T-cell (primary cell): ENCODE measurements around the gene ANKRD33B. TPM values are rescaled to one million over a fixed set of nuclear protein-coding genes. Genes with fewer than 3 reads are reported as not detected.

Source experiments
- ATAC-seq, 4 experiments: fragments of 200-7000 bp in 3 of 4; fragments of 150-1000 bp in 1 of 4; cut with Tn5 transposase; replicated peaks in 1 of 4; 1 replicate in 3 of 4; 2 replicates in 1 of 4; pipeline ENCODE4 v1.10.0; 2021; ENCODE audit warnings: moderate library complexity in 3 of 4, mild to moderate bottlenecking in 2 of 4, moderate number of reproducible peaks in 1 of 4
- CTCF ChIA-PET, 2 donors: fragments of 300-600 bp; sonication (Branson Sonifier 250); formaldehyde crosslinking; loops; one replicate each; lab custom pipeline; 2022; ENCODE audit warnings: antibody characterized with exemption in 2 of 2; lab: Charles Lee
- POLR2A ChIA-PET, 2 donors: fragments of 300-600 bp; sonication (Branson Sonifier 250); formaldehyde crosslinking; loops; one replicate each; lab custom pipeline; 2022; ENCODE audit warnings: antibody characterized with exemption in 2 of 2; lab: Charles Lee
- DNase-seq, 35 experiments: peaks; one replicate each; pipeline versions ENCODE4 v3.0.0 to v3.0.0-alpha.2; 2013 to 2023
- H3K27ac ChIP-seq: one replicate; pipeline ENCODE4 v1.5.1; 2013; ENCODE audit warnings: low read length
- H3K27me3 ChIP-seq, 2 experiments: replicated peaks in 1 of 2; 1 replicate in 1 of 2; 2 replicates in 1 of 2; pipeline versions ENCODE4 v1.6.1 to v1.7.0; 2013; ENCODE audit warnings: low read length in 1 of 2, mixed read lengths in 1 of 2; ENCODE audit not compliant: control insufficient read depth in 2 of 2, insufficient read depth in 2 of 2; ENCODE audit errors: extremely low read depth in 1 of 2
- H3K36me3 ChIP-seq, 2 donors: 1 replicate in 1 of 2; 2 replicates in 1 of 2; pipeline versions ENCODE4 v1.6.1 to v1.7.0; 2013; ENCODE audit warnings: low read length in 1 of 2; ENCODE audit not compliant: control insufficient read depth in 2 of 2, insufficient read depth in 1 of 2; ENCODE audit errors: extremely low read depth in 1 of 2
- H3K4me1 ChIP-seq, 2 experiments: 1 replicate in 1 of 2; 2 replicates in 1 of 2; pipeline versions ENCODE4 v1.6.1 to v1.7.0; 2013; ENCODE audit warnings: low read length in 2 of 2, mixed read lengths in 1 of 2; ENCODE audit not compliant: insufficient read depth in 2 of 2, control insufficient read depth in 1 of 2; ENCODE audit errors: extremely low read depth in 1 of 2
- H3K4me3 ChIP-seq, 2 donors: 1 replicate in 1 of 2; 2 replicates in 1 of 2; pipeline versions ENCODE4 v1.5.1 to v1.7.0; 2013; ENCODE audit warnings: mild to moderate bottlenecking in 2 of 2, low read length in 1 of 2, moderate library complexity in 1 of 2; ENCODE audit not compliant: control insufficient read depth in 1 of 2; ENCODE audit errors: extremely low read depth in 1 of 2
- H3K9me3 ChIP-seq: 2 replicates; pipeline ENCODE4 v1.7.0; 2013
- H3K27ac Mint-ChIP-seq, 2 donors: one replicate each; pipeline ENCODE4 v1.8.0; 2020 to 2021; ENCODE audit warnings: mild to moderate bottlenecking in 2 of 2, mixed read lengths in 2 of 2
- H3K27me3 Mint-ChIP-seq, 2 donors: one replicate each; pipeline ENCODE4 v1.8.0; 2021 to 2022; ENCODE audit warnings: mixed read lengths in 2 of 2
- H3K36me3 Mint-ChIP-seq: one replicate; pipeline ENCODE4 v1.8.0; 2021; ENCODE audit warnings: mixed read lengths
- H3K4me1 Mint-ChIP-seq, 3 donors: one replicate each; pipeline ENCODE4 v1.8.0; 2020 to 2022; ENCODE audit warnings: mixed read lengths in 3 of 3, mild to moderate bottlenecking in 1 of 3
- H3K4me3 Mint-ChIP-seq, 3 donors: one replicate each; pipeline ENCODE4 v1.8.0; 2020 to 2022; ENCODE audit warnings: mild to moderate bottlenecking in 3 of 3, mixed read lengths in 3 of 3, moderate library complexity in 3 of 3
- H3K9me3 Mint-ChIP-seq, 3 donors: one replicate each; pipeline ENCODE4 v1.8.0; 2020 to 2022; ENCODE audit warnings: mixed read lengths in 3 of 3
- WGBS: methylation state at CpG from one replicate; pipeline ENCODE4 v1.1.5; 2013; ENCODE audit warnings: missing lambda C conversion rate; ENCODE audit not compliant: insufficient coverage; 5-methylcytosine and 5-hydroxymethylcytosine counted together
- total RNA-seq, 35 experiments: library from RNA in 6 of 35; stranded (reverse) in 6 of 35; fragments of 120-200 nt in 1 of 35; gene quantifications; one replicate each; pipeline versions ENCODE4 v1.2.1 to v1.2.4 and lab custom pipeline; 2013 to 2026

The ANKRD33B gene
- total RNA-seq, 5 donors from 2014 or later (not counting 1 experiment from before 2014, with no cell fraction given): 1.0 to 4.1 (median 2.4) TPM

DNA sequence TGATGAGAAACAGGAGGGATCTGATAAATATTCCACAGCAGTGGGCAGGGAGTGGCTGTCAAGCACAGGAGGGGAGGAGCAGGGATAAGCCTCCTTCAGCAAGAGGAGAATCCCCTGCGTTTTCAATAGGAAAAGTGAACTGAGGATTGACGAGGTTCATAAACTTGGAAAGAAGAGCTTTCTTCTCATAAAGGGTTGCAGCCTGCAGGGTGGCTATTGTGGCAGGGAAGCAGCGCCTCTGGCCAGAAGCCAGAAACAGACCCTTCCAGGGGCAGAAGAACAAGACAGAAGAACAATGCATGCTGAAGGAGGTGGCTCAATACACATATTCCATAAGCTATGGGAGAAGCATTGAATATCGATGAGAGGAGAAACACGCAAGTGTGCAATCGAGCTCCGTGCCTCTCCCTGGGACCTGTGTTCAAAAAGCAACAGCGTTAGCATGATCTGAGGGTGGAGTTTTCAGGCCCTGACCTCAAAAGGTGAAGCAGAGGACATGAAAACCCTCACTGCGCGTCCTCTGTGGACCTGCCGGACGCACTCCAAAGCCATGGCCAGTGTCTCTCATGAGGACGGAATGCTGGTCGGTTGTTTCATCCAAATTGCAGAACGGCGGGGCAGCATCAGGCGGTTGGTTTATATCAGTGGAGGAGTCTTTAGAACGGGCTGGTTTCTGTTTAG, 67.6 kb downstream of the ANKRD33B start:
- Histone ChIP-seq H3K4me3 (no peak overlapping the region), H3K27ac (no peak overlapping the region), H3K4me1 (peaks cover 4 to 59% of the 10 kb centered on the region in 2 experiments), H3K36me3 (no peaks in the 10 kb centered on the region), H3K9me3 (no peaks in the 10 kb centered on the region), H3K27me3 (peaks cover 0 to 15% of the 10 kb centered on the region in 2 experiments)
- Mint-ChIP-seq H3K4me1 (peaks cover 29 to 67% (median 33%) of the 10 kb centered on the region in 3 donors), H3K36me3 (no peaks in the 10 kb centered on the region), H3K4me3 (peak overlapping the region in 1 of 3 donors; percentile 62), H3K27me3 (peaks cover 0 to 5% of the 10 kb centered on the region in 2 donors), H3K9me3 (no peaks in the 10 kb centered on the region), H3K27ac (peak overlapping the region in 1 of 2 donors; percentile 60)
- WGBS: 70% methylated on average over 11 of the region's 18 CpGs
- DNase-seq: no peak
- POLR2A ChIA-PET: no interaction called here
- ATAC-seq: no peak
- CTCF ChIA-PET: interaction anchor here in 1 of 2 donors (1.0 to 1.9 kb wide), 2 partner anchors 50 to 178 kb away, joined by 3 to 5 read pairs; no protein-coding TSS in a partner anchor

DNA sequence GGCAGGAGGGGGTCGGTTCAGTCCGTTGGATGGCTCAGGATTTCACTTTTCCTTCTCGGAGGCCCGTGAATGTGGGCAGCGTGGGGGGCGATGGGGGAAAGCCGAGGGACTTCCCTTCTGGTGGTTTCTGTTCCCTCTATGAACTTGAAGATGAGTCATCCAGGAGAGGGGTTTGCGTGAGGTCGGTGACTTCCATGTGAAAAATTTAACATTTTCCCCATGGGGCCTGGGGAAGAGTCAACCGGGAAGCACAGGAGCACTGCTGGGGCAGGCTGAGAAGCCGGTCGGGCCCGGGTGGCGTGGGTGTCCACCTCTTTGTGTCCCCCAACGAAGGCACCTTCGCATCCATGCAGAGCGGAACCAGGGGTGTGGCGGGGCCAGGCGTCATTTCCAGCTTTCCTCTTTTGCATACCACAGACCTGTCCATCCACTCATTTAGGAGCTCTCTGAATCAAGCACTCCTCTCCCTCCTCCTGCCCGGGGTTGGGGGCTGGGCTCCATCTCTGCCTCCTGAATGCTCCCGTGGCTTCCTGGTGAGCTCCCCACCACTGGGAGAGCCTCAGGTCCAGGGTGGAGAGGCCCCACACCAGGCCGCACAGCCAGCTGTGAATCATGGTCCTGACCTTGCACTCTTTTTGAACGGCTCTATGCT, 68.4 kb downstream of the ANKRD33B start:
- H3K36me3 ChIP-seq: no peaks in the 10 kb centered on the region
- peak in 3 of 35 experiments; percentile 5 to 45 (median 44) for DNase-seq
- ChIA-PET POLR2A (no interaction called here), CTCF (interaction anchor here (0.6 to 1.9 kb wide), 2 partner anchors 179 to 275 kb away, joined by 3 to 5 read pairs; no protein-coding TSS in a partner anchor)
- WGBS: 24% methylated on average over 21 of the region's 23 CpGs
- H3K4me3 ChIP-seq: no peak overlapping the region
- no peaks in the 10 kb centered on the region for H3K9me3 ChIP-seq
- peaks cover 0 to 15% of the 10 kb centered on the region in 2 experiments for H3K27me3 ChIP-seq
- H3K27ac ChIP-seq: peak overlapping the region; percentile 7
- peaks cover 2 to 57% of the 10 kb centered on the region in 2 experiments for H3K4me1 ChIP-seq
- H3K27me3 Mint-ChIP-seq: peaks cover 0 to 5% of the 10 kb centered on the region in 2 donors
- H3K4me3 Mint-ChIP-seq: peak overlapping the region in 1 of 3 donors; percentile 62
- H3K27ac Mint-ChIP-seq: peak overlapping the region in 1 of 2 donors; percentile 65
- ATAC-seq: no peak
- no peaks in the 10 kb centered on the region for H3K36me3 Mint-ChIP-seq
- no peaks in the 10 kb centered on the region for H3K9me3 Mint-ChIP-seq
- peaks cover 26 to 68% (median 32%) of the 10 kb centered on the region in 3 donors for H3K4me1 Mint-ChIP-seq

DNA sequence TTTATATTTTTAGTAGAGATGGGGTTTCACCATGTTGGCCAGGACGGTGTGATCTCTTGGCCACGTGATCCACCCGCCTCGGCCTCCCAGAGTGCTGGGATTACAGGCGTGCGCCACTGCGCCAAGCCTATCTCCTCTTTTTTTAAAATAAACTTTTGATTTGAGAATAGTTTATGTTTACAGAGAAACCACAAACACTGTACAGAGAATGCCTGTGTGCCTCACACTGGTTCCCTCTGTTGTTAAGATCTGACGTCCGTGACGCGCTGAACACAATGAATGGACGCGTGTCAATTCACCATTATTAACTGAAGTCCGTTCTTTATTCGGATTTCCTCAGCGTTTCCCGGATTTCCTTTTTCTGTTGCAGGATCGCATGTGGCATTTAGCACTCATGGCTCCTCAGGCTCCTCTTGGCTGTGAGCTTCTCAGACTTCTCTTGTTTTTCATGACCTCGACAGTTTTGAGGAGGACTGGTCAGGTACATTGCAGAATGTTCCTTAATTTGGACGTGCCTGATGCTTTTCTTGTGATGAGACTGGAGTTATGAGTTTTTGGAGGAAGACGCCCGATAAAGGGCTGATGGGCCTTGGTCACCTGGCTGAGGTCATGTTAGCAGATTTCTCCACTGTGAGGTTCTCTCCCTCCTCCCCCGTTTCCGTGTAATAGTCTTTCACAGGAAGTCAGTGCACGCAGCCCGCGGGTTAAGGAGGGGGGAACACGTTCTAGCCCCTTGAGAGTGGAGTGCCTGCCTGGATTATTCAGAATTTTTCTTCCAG, 69.6 kb downstream of the ANKRD33B start:
- CTCF ChIA-PET: interaction anchor here (0.9 to 1.2 kb wide), 2 partner anchors 181 to 349 kb away, joined by 5 read pairs; no protein-coding TSS in a partner anchor
- 46% methylated on average over 12 of the region's 28 CpGs for WGBS
- Histone ChIP-seq H3K9me3 (no peaks in the 10 kb centered on the region), H3K4me1 (peaks cover 2 to 51% of the 10 kb centered on the region in 2 experiments), H3K36me3 (no peaks in the 10 kb centered on the region), H3K27me3 (peaks cover 0 to 13% of the 10 kb centered on the region in 2 experiments), H3K27ac (peak overlapping the region; percentile 1), H3K4me3 (no peak overlapping the region)
- Mint-ChIP-seq H3K4me1 (peaks cover 17 to 59% (median 25%) of the 10 kb centered on the region in 3 donors), H3K27ac (peak overlapping the region in 1 of 2 donors; percentile 81), H3K9me3 (peaks cover 0 to 2% (median 0%) of the 10 kb centered on the region in 3 donors), H3K27me3 (peaks cover 0 to 5% of the 10 kb centered on the region in 2 donors), H3K36me3 (peaks cover 2% of the 10 kb centered on the region), H3K4me3 (peak overlapping the region in 2 of 3 donors; percentile 17 to 60)
- ATAC-seq: peak in 2 of 4 experiments; percentile 49 to 65
- DNase-seq: peak in 18 of 35 experiments; percentile 7 to 56 (median 32)
- POLR2A ChIA-PET: no interaction called here

- no peak for DNase-seq
- ChIA-PET POLR2A (no interaction called here), CTCF (interaction anchor here (0.7 to 1.2 kb wide), 4 partner anchors 56 to 350 kb away, joined by 4 to 10 read pairs (median 5); no protein-coding TSS in a partner anchor)
- Mint-ChIP-seq H3K4me1 (peaks cover 17 to 59% (median 25%) of the 10 kb centered on the region in 3 donors), H3K27me3 (peaks cover 0 to 5% of the 10 kb centered on the region in 2 donors), H3K27ac (peak overlapping the region in 1 of 2 donors; percentile 81), H3K36me3 (peaks cover 4% of the 10 kb centered on the region), H3K9me3 (peaks cover 0 to 5% (median 0%) of the 10 kb centered on the region in 3 donors), H3K4me3 (peak overlapping the region in 2 of 3 donors; percentile 17 to 60)
- H3K36me3 ChIP-seq: no peaks in the 10 kb centered on the region
- H3K9me3 ChIP-seq: no peaks in the 10 kb centered on the region
- WGBS: 80% methylated on average over 1 of the region's 4 CpGs
- H3K4me1 ChIP-seq: peaks cover 2 to 51% of the 10 kb centered on the region in 2 experiments
- no peak for ATAC-seq
- peak overlapping the region; percentile 1 for H3K27ac ChIP-seq
- no peak overlapping the region for H3K4me3 ChIP-seq
- H3K27me3 ChIP-seq: peaks cover 0 to 8% of the 10 kb centered on the region in 2 experiments
These were observed 70.2 kb downstream of the ANKRD33B start for GRCh38 chr5:10634050-10634449.

DNA sequence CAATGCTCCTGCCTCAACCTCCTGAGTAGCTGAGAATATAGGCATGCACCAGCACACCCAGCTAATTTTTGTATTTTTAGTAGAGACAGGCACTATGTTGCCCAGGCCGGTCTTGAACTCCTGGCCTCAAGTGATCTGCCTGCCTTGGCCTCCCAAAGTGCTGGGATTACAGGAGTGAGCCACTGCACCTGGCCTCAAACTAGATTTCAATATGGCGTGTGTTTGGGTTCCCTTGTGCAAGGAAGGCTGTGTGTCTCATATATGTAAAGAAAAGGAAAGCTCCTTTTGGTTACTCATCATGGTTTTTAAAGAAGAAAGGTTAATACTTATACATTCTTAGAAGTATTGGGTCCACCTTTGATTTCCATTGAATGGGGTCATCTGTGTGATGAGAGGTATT, 70.7 kb downstream of the ANKRD33B start:
- Mint-ChIP-seq H3K9me3 (peaks cover 0 to 5% (median 0%) of the 10 kb centered on the region in 3 donors), H3K27me3 (peaks cover 0 to 1% of the 10 kb centered on the region in 2 donors), H3K27ac (peak overlapping the region in 1 of 2 donors; percentile 91), H3K4me3 (no peak overlapping the region), H3K4me1 (peaks cover 17 to 59% (median 25%) of the 10 kb centered on the region in 3 donors), H3K36me3 (peaks cover 4% of the 10 kb centered on the region)
- H3K4me1 ChIP-seq: peaks cover 2 to 51% of the 10 kb centered on the region in 2 experiments
- no peak overlapping the region for H3K27ac ChIP-seq
- H3K4me3 ChIP-seq: no peak overlapping the region
- no CpG with 5 or more reads among the region's 2 CpGs for WGBS
- ChIA-PET POLR2A (no interaction called here), CTCF (interaction anchor here (0.7 to 1.2 kb wide), 4 partner anchors 57 to 351 kb away, joined by 4 to 10 read pairs (median 5); no protein-coding TSS in a partner anchor)
- H3K27me3 ChIP-seq: peaks cover 0 to 5% of the 10 kb centered on the region in 2 experiments
- H3K36me3 ChIP-seq: no peaks in the 10 kb centered on the region
- no peaks in the 10 kb centered on the region for H3K9me3 ChIP-seq
- DNase-seq (no peak), ATAC-seq (no peak)
